ENCODE measurements around the gene RGS2.

The RGS2 gene

GRCh38 chr1:192860478-192861185, 51.8 kb downstream of the RGS2 start:
- Mint-ChIP-seq H3K36me3 (ENCODE audit: low read depth) (no peaks in the 10 kb centered on the region), H3K4me1 (ENCODE audit: low read depth) (no peaks in the 10 kb centered on the region), H3K27ac (no peak overlapping the region), H3K9me3 (no peaks in the 10 kb centered on the region), H3K27me3 (no peaks in the 10 kb centered on the region), H3K4me3 (no peak overlapping the region)
- intact Hi-C loops (cut with micrococcal nuclease): no loop called here

- no peaks in the 10 kb centered on the region for H3K9me3 Mint-ChIP-seq
- peaks cover 7% of the 10 kb centered on the region for H3K4me1 Mint-ChIP-seq (ENCODE audit: low read depth)
- intact Hi-C loops (cut with micrococcal nuclease): no loop called here
- H3K36me3 Mint-ChIP-seq (ENCODE audit: low read depth): no peaks in the 10 kb centered on the region
- no peak overlapping the region for H3K4me3 Mint-ChIP-seq
- no peaks in the 10 kb centered on the region for H3K27me3 Mint-ChIP-seq
- H3K27ac Mint-ChIP-seq: no peak overlapping the region
Measured at GRCh38 chr1:192861860-192862259, 53.0 kb downstream of the RGS2 start.
